ENCODE data around the gene USP20.

- no peak for TF ChIP-seq POLR2A (IDR thresholded peaks at IDR 0.05)
- TF ChIP-seq CTCF (IDR thresholded peaks at IDR 0.05), result no peak
These were observed 54.9 kb downstream of the USP20 start for GRCh38 chr9:129889941-129890717.
